ENCODE results near the gene ERFL. TPM values are rescaled to one million over a fixed set of nuclear protein-coding genes. Genes with fewer than 3 reads are reported as not detected.

Gene ERFL
- total RNA-seq, 2 experiments from 2014 or later = 1.6 to 6.8 TPM

DNA sequence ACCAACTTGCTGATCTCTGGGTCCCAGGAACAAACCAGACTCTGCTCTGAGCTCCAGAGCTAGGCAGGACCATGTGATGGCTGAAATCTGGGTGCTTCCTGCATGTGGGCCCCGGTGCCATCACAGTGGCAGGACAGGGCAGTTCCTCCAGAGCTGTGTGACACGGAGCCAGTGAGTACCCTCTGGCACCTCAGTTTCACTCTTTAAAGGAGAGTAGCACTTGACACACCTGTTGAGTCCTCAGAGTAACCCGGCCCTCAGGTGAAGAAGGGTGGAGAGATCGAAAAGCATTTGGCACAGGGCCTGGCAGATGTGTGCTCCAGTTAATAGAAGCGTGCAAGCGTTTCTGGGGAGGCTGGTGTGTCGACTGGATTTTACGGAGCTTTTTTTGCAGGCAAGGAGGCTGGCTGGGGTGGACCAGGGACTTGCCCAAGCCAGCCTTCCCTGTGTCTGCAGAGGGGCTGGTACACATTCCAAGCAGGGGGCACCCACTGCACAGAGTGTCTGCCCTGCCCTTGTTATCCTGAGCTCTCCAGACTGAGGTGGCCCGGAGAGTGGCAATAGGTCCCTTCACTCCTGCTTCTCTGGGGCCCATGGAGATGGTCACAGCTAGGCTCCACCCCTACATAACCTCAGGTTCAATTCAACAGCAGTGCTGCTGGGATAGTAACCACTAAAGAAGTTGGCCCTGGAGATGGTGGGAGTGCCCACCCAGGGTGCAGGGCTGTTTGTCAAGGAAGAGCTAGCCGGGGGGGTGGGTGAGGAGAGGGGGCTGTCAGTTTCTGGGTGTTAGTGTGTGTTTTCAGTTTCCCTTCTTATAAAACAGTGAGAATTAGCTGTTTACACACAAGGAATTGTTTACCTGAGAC is 59.9 kb downstream of the ERFL start:
- H3K27ac ChIP-seq (ENCODE audit: low read depth, low read length, poor library complexity, severe bottlenecking) = peak overlapping the region; percentile 100
- H3K4me3 ChIP-seq (ENCODE audit: low read depth, low read length, poor library complexity, severe bottlenecking) = peak overlapping the region; percentile 54
- peak overlapping the region; percentile 69 for H3K4me2 ChIP-seq (ENCODE audit: low read length)
- H3K36me3 ChIP-seq (ENCODE audit: insufficient read depth, low read length) = peaks cover 97% of the 10 kb centered on the region
- peaks cover 97% of the 10 kb centered on the region for H3K4me1 ChIP-seq (ENCODE audit: insufficient read depth, low read length, poor library complexity, severe bottlenecking)
- BruUV-seq (replicated peaks) = no TSS peak
- H3K9me3 ChIP-seq (ENCODE audit: low read length) = no peaks in the 10 kb centered on the region
- ChIA-PET CTCF (ENCODE audit: unreplicated experiment) (interaction anchor here (0.9 kb wide), 1 partner anchor 9 kb away, joined by 6 read pairs; no protein-coding TSS in a partner anchor), POLR2A (interaction anchor here (0.9 to 1.6 kb wide), 2 partner anchors 9 to 74 kb away, joined by 3 to 5 read pairs; no protein-coding TSS in a partner anchor)
- peaks cover 51% of the 10 kb centered on the region for H3K79me2 ChIP-seq (ENCODE audit: insufficient read depth, low read depth, low read length)
- no peak for DNase-seq (ENCODE audit: low spot score)
- H4K20me1 ChIP-seq (ENCODE audit: insufficient read depth, low read length) = peaks cover 29% of the 10 kb centered on the region
- TF ChIP-seq, protein P1, sequence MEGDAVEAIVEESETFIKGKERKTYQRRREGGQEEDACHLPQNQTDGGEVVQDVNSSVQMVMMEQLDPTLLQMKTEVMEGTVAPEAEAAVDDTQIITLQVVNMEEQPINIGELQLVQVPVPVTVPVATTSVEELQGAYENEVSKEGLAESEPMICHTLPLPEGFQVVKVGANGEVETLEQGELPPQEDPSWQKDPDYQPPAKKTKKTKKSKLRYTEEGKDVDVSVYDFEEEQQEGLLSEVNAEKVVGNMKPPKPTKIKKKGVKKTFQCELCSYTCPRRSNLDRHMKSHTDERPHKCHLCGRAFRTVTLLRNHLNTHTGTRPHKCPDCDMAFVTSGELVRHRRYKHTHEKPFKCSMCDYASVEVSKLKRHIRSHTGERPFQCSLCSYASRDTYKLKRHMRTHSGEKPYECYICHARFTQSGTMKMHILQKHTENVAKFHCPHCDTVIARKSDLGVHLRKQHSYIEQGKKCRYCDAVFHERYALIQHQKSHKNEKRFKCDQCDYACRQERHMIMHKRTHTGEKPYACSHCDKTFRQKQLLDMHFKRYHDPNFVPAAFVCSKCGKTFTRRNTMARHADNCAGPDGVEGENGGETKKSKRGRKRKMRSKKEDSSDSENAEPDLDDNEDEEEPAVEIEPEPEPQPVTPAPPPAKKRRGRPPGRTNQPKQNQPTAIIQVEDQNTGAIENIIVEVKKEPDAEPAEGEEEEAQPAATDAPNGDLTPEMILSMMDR (conservative IDR thresholded peaks at IDR 0.05; ENCODE audit: low read length) = no peak
- no peak for TF ChIP-seq EZH2phosphoT487 (IDR thresholded peaks at IDR 0.05; ENCODE audit: borderline replicate concordance, low read depth, low read length)
- intact Hi-C loops (cut with micrococcal nuclease; ENCODE audit: unreplicated experiment) = loop anchor here (10.0 kb wide), 1 partner anchor 416 kb away; no protein-coding TSS in a partner anchor
- H3K9me2 ChIP-seq (ENCODE audit: insufficient read depth, low read length) = no peaks in the 10 kb centered on the region
- H2AFZ ChIP-seq (ENCODE audit: low read length) = no peak overlapping the region

DNA sequence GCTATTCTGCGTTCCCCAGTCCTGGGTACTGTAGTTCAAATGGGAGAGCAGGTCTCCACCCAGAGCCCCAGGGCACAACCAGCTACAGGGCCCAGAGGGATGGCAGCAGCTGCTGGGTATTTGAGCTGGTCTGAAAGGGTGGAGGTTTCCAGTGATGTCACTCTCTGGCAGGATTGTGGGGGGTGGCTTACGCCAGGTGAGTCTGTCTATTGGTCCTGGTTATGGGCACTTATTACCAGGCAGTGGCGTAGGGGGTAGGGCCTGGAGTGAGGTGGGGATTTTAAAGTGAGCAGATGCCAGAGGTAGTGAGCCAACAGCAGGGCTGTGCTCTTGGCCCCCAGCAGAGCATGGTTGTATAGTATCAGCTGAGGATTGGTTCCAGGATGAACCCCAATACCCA is 62.0 kb downstream of the ERFL start:
- no peak for DNase-seq (ENCODE audit: low spot score)

More for the DNA sequence above, 62.0 kb downstream of the ERFL start:
- Histone ChIP-seq H3K36me3 (ENCODE audit: insufficient read depth, low read length) (peaks cover 97% of the 10 kb centered on the region), H3K27ac (ENCODE audit: low read depth, low read length, poor library complexity, severe bottlenecking) (peak overlapping the region; percentile 100), H2AFZ (ENCODE audit: low read length) (no peak overlapping the region), H3K9me2 (ENCODE audit: insufficient read depth, low read length) (no peaks in the 10 kb centered on the region), H4K20me1 (ENCODE audit: insufficient read depth, low read length) (peaks cover 44% of the 10 kb centered on the region), H3K79me2 (ENCODE audit: insufficient read depth, low read depth, low read length) (peaks cover 72% of the 10 kb centered on the region), H3K4me3 (ENCODE audit: low read depth, low read length, poor library complexity, severe bottlenecking) (peak overlapping the region; percentile 54), H3K4me1 (ENCODE audit: insufficient read depth, low read length, poor library complexity, severe bottlenecking) (peaks cover 97% of the 10 kb centered on the region), H3K9me3 (ENCODE audit: low read length) (no peaks in the 10 kb centered on the region), H3K4me2 (ENCODE audit: low read length) (peak overlapping the region; percentile 69)
- TF ChIP-seq, protein P1 (conservative IDR thresholded peaks at IDR 0.05; ENCODE audit: low read length) = no peak
- no peak for TF ChIP-seq EZH2phosphoT487 (IDR thresholded peaks at IDR 0.05; ENCODE audit: borderline replicate concordance, low read depth, low read length)
- POLR2A ChIA-PET = no interaction called here
- no TSS peak for BruUV-seq (replicated peaks)
- CTCF ChIA-PET (ENCODE audit: unreplicated experiment) = no interaction called here
- intact Hi-C loops (cut with micrococcal nuclease; ENCODE audit: unreplicated experiment) = loop anchor here (10.0 kb wide), 1 partner anchor 419 kb away; no protein-coding TSS in a partner anchor

Measured in OCI-LY7 (cell line).